ENCODE results near the gene NUB1.

The NUB1 gene

DNA sequence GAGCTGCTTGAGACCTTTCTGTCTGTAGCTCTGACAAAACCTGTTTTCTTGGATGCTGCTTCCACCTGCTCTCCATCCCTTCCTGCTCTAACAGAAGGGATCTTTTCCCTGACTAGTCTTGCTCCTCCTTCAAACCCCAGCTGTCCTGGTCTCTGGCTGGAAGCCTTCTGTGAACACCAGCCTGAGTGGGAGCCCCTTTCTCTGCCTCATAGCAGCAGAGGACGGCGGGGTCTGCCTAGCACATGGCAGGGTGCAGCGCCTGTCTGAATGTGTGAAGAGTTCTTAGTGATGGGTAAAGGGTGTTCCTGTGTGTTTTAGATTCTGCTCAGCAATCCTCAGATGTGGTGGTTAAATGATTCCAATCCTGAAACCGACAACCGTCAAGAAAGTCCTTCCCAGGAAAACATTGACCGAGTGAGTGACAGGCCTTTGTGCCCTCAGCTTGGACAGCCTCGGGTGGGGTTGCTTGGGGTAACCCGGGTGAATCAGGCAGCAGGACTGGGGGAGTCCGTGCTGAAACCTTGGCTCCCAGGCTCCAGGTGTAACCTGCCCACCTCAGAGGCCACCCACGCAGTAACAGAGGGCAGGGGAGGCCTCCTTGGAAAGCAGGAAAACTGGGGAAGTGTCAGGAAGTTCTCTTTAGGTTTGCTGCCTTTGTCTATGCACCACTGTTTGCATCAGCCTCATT is 34.1 kb downstream of the NUB1 start:
- no peak overlapping the region for H3K4me3 ChIP-seq

DNA sequence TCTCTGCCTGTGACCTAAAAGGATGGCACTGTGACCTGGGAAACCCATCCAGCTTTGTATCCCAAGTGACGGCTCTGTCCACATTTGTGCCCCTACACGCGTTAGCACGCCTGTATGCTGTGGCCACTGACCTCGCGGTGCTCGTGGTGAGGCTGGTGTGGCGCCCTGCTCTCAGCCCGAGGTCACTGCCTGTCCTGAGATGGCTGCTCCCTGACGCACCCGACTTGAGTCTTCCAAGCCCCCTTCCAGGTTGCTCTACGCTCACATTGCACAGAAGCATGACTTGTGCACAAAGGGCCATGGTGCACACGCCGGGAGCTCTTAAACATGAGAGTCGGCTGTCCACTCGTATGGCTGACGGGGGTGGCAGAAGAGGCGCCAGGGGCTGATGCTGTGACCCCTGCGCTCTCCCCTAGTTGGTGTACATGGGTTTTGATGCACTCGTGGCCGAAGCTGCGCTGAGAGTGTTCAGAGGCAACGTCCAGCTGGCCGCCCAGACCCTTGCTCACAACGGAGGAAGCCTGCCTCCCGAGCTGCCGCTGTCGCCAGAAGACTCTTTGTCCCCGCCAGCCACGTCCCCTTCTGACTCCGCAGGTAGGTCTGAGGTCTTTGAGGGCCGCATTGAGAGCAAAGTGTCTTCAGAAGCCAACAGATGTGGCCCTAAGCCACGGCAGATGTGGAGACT is 34.7 kb downstream of the NUB1 start:
- peaks cover 11 to 19% (median 13%) of the 10 kb centered on the region in 10 experiments for H3K4me1 ChIP-seq
- H3K27ac ChIP-seq: no peak overlapping the region
- TF ChIP-seq Cebpa-rat (IDR thresholded peaks at IDR 0.05): no peak
- no peaks in the 10 kb centered on the region for H3K9me3 ChIP-seq (replicated peaks in 1 of 11)
- no peak overlapping the region for H3K4me3 ChIP-seq
- H3K36me3 ChIP-seq: peaks cover 37 to 77% (median 60%) of the 10 kb centered on the region in 11 experiments
- H3K4me2 ChIP-seq: no peak overlapping the region
- H3K27me3 ChIP-seq: peaks cover 10 to 17% (median 13%) of the 10 kb centered on the region in 11 experiments
- H3K9ac ChIP-seq: no peak overlapping the region
- H4K20me1 ChIP-seq: peaks cover 5 to 68% (median 26%) of the 10 kb centered on the region in 11 experiments; a peak in 18 of 22 replicates

More for the DNA sequence above, 34.1 kb downstream of the NUB1 start:
- no peaks in the 10 kb centered on the region for H3K9me3 ChIP-seq (replicated peaks in 1 of 11)
- no peak overlapping the region for H3K27ac ChIP-seq
- H3K4me2 ChIP-seq: no peak overlapping the region
- peaks cover 5 to 65% (median 21%) of the 10 kb centered on the region in 11 experiments; a peak in 18 of 22 replicates for H4K20me1 ChIP-seq
- TF ChIP-seq Cebpa-rat (IDR thresholded peaks at IDR 0.05): no peak
- H3K27me3 ChIP-seq: peaks cover 3 to 10% (median 7%) of the 10 kb centered on the region in 11 experiments; a peak in 20 of 22 replicates
- H3K9ac ChIP-seq: no peak overlapping the region; a peak in 1 of 22 replicates
- peaks cover 37 to 78% (median 65%) of the 10 kb centered on the region in 11 experiments for H3K36me3 ChIP-seq
- peaks cover 5 to 12% (median 6%) of the 10 kb centered on the region in 10 experiments for H3K4me1 ChIP-seq

DNA sequence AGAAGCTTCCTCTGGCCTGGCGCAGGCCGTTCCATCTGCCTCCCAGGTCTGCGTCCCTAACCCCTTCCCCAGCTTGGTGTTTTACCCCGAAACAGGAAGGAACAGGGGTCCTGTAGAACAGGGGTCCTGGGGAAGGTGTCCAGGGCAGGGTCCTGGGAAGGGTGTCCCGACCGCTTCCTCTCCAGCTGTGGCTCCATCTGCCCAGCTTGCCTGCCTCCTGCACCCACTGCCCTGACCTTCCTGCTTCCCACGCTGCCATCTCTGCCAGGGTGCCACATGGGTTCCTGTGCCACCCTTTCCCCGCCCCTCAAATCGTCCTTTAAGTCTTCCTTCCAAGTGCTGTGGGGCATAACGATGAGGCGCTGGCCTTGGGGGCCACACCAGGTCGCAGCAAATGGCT is 35.8 kb downstream of the NUB1 start:
- H3K9ac ChIP-seq: no peak overlapping the region
- H3K27ac ChIP-seq: no peak overlapping the region
- H3K4me1 ChIP-seq: peaks cover 22 to 30% (median 23%) of the 10 kb centered on the region in 10 experiments
- peaks cover 6 to 71% (median 32%) of the 10 kb centered on the region in 11 experiments; a peak in 19 of 22 replicates for H4K20me1 ChIP-seq
- no peaks in the 10 kb centered on the region for H3K9me3 ChIP-seq (replicated peaks in 1 of 11)
- H3K4me2 ChIP-seq: no peak overlapping the region
- H3K4me3 ChIP-seq: no peak overlapping the region
- H3K27me3 ChIP-seq: peaks cover 20 to 27% (median 24%) of the 10 kb centered on the region in 11 experiments
- no peak for TF ChIP-seq Cebpa-rat (IDR thresholded peaks at IDR 0.05)
- H3K36me3 ChIP-seq: peaks cover 30 to 68% (median 54%) of the 10 kb centered on the region in 11 experiments

DNA sequence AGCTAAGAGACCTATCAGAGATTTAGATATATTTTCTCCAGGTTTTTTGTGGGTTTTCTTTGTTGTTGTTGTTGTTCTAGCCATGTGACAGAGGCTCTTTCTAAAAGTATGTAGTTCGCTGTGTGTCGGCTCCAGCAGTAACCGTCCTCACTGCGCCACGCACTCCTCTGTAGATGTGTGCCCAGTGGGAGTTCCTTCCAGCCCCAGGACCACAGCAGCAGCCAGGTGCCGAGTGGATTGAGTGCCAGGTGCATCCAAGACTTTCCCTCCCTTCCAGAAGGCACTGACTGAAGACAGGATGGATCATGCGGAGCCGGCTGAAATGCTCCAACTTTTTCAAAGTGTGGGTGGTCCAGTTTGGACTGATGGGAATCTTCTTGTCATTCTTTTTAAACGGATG is 36.4 kb downstream of the NUB1 start:
- H3K27ac ChIP-seq: no peak overlapping the region
- peaks cover 30 to 62% (median 48%) of the 10 kb centered on the region in 11 experiments for H3K36me3 ChIP-seq
- no peak for TF ChIP-seq Cebpa-rat (IDR thresholded peaks at IDR 0.05)
- peaks cover under 1 to 75% (median 32%) of the 10 kb centered on the region in 11 experiments; a peak in 19 of 22 replicates for H4K20me1 ChIP-seq
- peaks cover 22 to 34% (median 27%) of the 10 kb centered on the region in 10 experiments for H3K4me1 ChIP-seq
- no peak overlapping the region for H3K4me2 ChIP-seq
- H3K4me3 ChIP-seq: no peak overlapping the region
- no peaks in the 10 kb centered on the region for H3K9me3 ChIP-seq (replicated peaks in 1 of 11)
- no peak overlapping the region for H3K9ac ChIP-seq
- H3K27me3 ChIP-seq: peaks cover 26 to 33% (median 30%) of the 10 kb centered on the region in 11 experiments

DNA sequence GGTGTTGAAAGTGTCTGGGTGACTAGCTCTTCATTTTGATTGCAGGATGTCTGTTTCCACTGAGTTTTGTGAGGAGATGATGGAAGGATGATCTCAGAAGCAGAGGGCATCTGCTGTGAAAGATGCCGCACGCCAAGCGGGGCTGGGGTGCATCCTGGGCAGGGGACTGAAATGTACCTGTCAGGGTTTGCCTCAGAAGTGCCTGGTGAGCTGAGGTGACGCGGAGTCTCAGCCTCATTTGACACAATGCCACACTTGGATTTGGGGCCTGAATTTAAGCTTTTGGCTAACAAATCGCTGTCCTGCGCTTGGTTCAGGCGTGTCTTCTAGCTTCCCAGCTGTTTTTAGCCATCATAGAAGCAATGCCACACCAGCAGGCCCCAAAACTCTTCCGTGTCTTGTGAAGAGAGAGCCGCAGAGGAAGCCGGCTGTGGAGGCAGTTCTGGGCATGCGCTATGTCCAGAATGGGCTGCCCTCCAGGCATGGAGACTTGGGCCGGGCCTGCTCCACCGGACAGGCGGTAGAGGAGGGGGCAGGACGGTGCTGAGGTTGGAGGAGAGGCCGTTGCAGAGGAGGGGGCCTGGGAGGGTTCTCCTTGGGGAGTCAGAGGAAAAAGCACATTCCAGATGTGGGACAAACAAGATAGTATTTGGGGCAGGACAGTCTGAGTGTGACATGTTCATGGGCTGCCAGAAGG is 37.0 kb downstream of the NUB1 start:
- Histone ChIP-seq H3K36me3 (peaks cover 30 to 56% (median 43%) of the 10 kb centered on the region in 11 experiments), H3K27me3 (peaks cover 32 to 40% (median 36%) of the 10 kb centered on the region in 11 experiments), H3K9me3 (replicated peaks in 1 of 11) (no peaks in the 10 kb centered on the region), H4K20me1 (peaks cover 0 to 76% (median 32%) of the 10 kb centered on the region in 11 experiments; a peak in 18 of 22 replicates), H3K4me2 (no peak overlapping the region), H3K9ac (no peak overlapping the region), H3K27ac (no peak overlapping the region), H3K4me3 (no peak overlapping the region), H3K4me1 (peaks cover 22 to 34% (median 27%) of the 10 kb centered on the region in 10 experiments)
- no peak for TF ChIP-seq Cebpa-rat (IDR thresholded peaks at IDR 0.05)

DNA sequence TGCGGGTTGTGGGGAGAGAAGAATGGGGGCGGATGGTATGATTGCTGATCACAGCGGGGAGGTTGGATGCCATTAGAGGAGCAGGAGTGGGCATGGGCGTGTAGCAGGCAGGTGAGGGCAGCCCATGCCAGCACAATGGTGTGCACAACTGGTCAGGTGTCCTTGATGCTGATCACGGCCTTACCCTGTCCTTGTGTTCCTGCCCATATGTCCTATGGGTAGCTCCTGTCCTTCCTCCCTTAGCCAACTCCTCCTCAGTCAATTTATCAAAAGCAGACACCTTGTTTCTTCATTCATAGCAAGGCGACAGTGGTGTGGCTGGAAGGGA is 37.5 kb downstream of the NUB1 start:
- Histone ChIP-seq H3K4me3 (no peak overlapping the region), H3K4me1 (peaks cover 22 to 34% (median 27%) of the 10 kb centered on the region in 10 experiments), H4K20me1 (peaks cover 0 to 73% (median 30%) of the 10 kb centered on the region in 11 experiments; a peak in 17 of 22 replicates), H3K9me3 (replicated peaks in 1 of 11) (no peaks in the 10 kb centered on the region), H3K36me3 (peaks cover 27 to 51% (median 38%) of the 10 kb centered on the region in 11 experiments), H3K9ac (no peak overlapping the region), H3K27me3 (peaks cover 38 to 45% (median 41%) of the 10 kb centered on the region in 11 experiments), H3K27ac (no peak overlapping the region), H3K4me2 (no peak overlapping the region)
- no peak for TF ChIP-seq Cebpa-rat (IDR thresholded peaks at IDR 0.05)

DNA sequence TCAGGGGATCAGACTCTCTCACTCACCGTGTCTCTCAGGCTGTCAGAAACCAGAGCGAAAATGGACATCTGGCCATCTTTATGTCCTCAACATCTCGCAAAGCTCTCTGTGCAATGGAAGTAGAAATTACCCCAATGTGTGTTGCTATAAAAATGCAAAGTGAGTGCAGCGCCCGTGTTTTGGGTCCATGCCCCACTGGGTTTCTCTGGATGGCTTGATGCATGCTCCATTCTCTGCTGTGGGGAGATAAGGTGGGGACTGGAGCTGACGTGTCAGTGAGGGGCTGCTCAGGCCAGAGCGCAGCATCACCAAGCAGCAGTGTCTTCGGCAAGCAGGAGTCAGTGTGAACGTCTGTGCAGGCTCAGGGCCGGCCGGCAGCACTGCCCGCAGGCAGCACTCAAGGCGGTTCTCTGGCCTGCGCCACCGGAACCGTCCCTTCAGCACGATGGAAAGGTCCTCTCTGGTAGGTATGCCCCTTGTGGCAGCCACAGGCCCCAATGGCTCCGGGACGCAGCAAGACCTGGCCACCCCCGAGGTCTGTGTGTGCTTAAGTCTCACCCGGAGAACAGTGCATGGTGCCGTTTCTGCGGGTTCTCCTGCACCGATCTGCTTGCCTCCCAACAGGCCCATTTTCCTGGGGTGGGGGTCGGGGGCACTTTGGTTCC is 38.1 kb downstream of the NUB1 start:
- Histone ChIP-seq H3K36me3 (peaks cover 22 to 46% (median 33%) of the 10 kb centered on the region in 11 experiments; a peak in 21 of 22 replicates), H3K4me3 (no peak overlapping the region), H3K9ac (no peak overlapping the region), H3K27ac (no peak overlapping the region), H4K20me1 (peaks cover 0 to 68% (median 25%) of the 10 kb centered on the region in 11 experiments; a peak in 17 of 22 replicates), H3K27me3 (peaks cover 43 to 50% (median 47%) of the 10 kb centered on the region in 11 experiments), H3K9me3 (replicated peaks in 1 of 11) (no peaks in the 10 kb centered on the region), H3K4me1 (peaks cover 22 to 31% (median 27%) of the 10 kb centered on the region in 10 experiments), H3K4me2 (no peak overlapping the region)
- no peak for TF ChIP-seq Cebpa-rat (IDR thresholded peaks at IDR 0.05)

All from BLaER1 treated with 17β-estradiol and CSF1 and Interleukin-3, amounts not matched to agents 10 nM and 100 nM (cell line).